Natural killer cell (primary cell): ENCODE data around the gene RPN2. TPM values are rescaled to one million over a fixed set of nuclear protein-coding genes. Genes with fewer than 3 reads are reported as not detected.

ENCODE experiments used
- ATAC-seq, 3 donors: fragments of 150-1000 bp in 2 of 3; fragments of 200-7000 bp in 1 of 3; cut with Tn5 transposase; 1 replicate in 1 of 3; 2 replicates in 2 of 3; pipeline ENCODE4 v1.10.0; 2021; ENCODE audit warnings: mild to moderate bottlenecking in 2 of 3, moderate library complexity in 2 of 3
- DNase-seq, 2 donors: peaks; one replicate each; pipeline versions ENCODE4 v3.0.0 to v3.0.0-alpha.2; 2013 to 2021; ENCODE audit warnings: mixed read lengths in 1 of 2
- H3K27ac ChIP-seq: one replicate; pipeline ENCODE4 v1.5.1; 2013; ENCODE audit warnings: mild to moderate bottlenecking, low read length
- H3K27me3 ChIP-seq: one replicate; pipeline ENCODE4 v1.6.1; 2013; ENCODE audit warnings: low read length; ENCODE audit not compliant: control insufficient read depth, insufficient read depth
- H3K36me3 ChIP-seq: one replicate; pipeline ENCODE4 v1.6.1; 2013; ENCODE audit warnings: low read length; ENCODE audit not compliant: control insufficient read depth, insufficient read depth
- H3K4me1 ChIP-seq: one replicate; pipeline ENCODE4 v1.6.1; 2013; ENCODE audit warnings: low read length; ENCODE audit not compliant: control insufficient read depth, insufficient read depth
- H3K4me3 ChIP-seq: one replicate; pipeline ENCODE4 v1.5.1; 2013; ENCODE audit warnings: low read length
- H3K9me3 ChIP-seq: one replicate; pipeline ENCODE4 v1.6.1; 2013; ENCODE audit warnings: low read length; ENCODE audit not compliant: control insufficient read depth, insufficient read depth
- H3K27ac Mint-ChIP-seq, 2 donors: one replicate each; pipeline ENCODE4 v1.8.0; 2022; ENCODE audit warnings: mild to moderate bottlenecking in 2 of 2, mixed read lengths in 2 of 2, moderate library complexity in 1 of 2
- H3K27me3 Mint-ChIP-seq, 2 donors: one replicate each; pipeline ENCODE4 v1.8.0; 2022; ENCODE audit warnings: low read depth in 2 of 2, mixed read lengths in 2 of 2
- H3K36me3 Mint-ChIP-seq: one replicate; pipeline ENCODE4 v1.8.0; 2022; ENCODE audit warnings: mixed read lengths
- H3K4me1 Mint-ChIP-seq, 2 donors: one replicate each; pipeline ENCODE4 v1.8.0; 2022; ENCODE audit warnings: mixed read lengths in 2 of 2
- H3K4me3 Mint-ChIP-seq: one replicate; pipeline ENCODE4 v1.8.0; 2022; ENCODE audit warnings: mild to moderate bottlenecking, moderate library complexity, mixed read lengths
- H3K9me3 Mint-ChIP-seq, 2 donors: one replicate each; pipeline ENCODE4 v1.8.0; 2022; ENCODE audit warnings: mixed read lengths in 2 of 2
- CTCF ChIP-seq: fragments of 200-600 bp; IDR thresholded peaks from one replicate; pipeline ENCODE4 v1.8.0; 2022; ENCODE audit warnings: antibody characterized with exemption
- WGBS: methylation state at CpG from one replicate; pipeline ENCODE4 v1.1.7; 2013; ENCODE audit warnings: missing lambda C conversion rate; ENCODE audit not compliant: insufficient coverage; 5-methylcytosine and 5-hydroxymethylcytosine counted together
- intact Hi-C: fragments of 100-400 bp; cut with micrococcal nuclease; formaldehyde crosslinking; loops from one replicate; pipeline ENCODE4 v1.14.2; 2022
- total RNA-seq, 4 donors: library from RNA; stranded (reverse); fragments of 120-200 nt in 1 of 4; gene quantifications; one replicate each; pipeline versions ENCODE4 v1.2.3 to v1.2.4, GENCODE V29; 2013 to 2022

Gene RPN2
- total RNA-seq, 3 donors from 2014 or later (not counting 1 experiment from before 2014, with no cell fraction given): 124 to 136 (median 125) TPM

GRCh38 chr20:37179683-37180524, 774 bp downstream of the RPN2 start:
- H3K36me3 ChIP-seq: peaks cover 13% of the 10 kb centered on the region
- peaks cover 31% of the 10 kb centered on the region for H3K4me1 ChIP-seq
- no peak for TF ChIP-seq CTCF
- Mint-ChIP-seq H3K9me3 (no peaks in the 10 kb centered on the region), H3K4me3 (peak overlapping the region; percentile 99), H3K27ac (peak overlapping the region; percentile 97 to 99), H3K4me1 (peaks cover 46 to 47% of the 10 kb centered on the region in 2 donors), H3K27me3 (no peaks in the 10 kb centered on the region), H3K36me3 (no peaks in the 10 kb centered on the region)
- WGBS: 9% methylated on average over 15 of the region's 15 CpGs
- peak overlapping the region; percentile 94 for H3K4me3 ChIP-seq
- H3K27ac ChIP-seq: peak overlapping the region; percentile 97
- intact Hi-C loops: loop anchor here (5.0 kb wide), 1 partner anchor 347 kb away; the partner anchor contains the start of gene BLCAP
- H3K9me3 ChIP-seq: no peaks in the 10 kb centered on the region
- DNase-seq (peak in 1 of 2 donors; percentile 21), ATAC-seq (no peak)
- H3K27me3 ChIP-seq: no peaks in the 10 kb centered on the region

DNA sequence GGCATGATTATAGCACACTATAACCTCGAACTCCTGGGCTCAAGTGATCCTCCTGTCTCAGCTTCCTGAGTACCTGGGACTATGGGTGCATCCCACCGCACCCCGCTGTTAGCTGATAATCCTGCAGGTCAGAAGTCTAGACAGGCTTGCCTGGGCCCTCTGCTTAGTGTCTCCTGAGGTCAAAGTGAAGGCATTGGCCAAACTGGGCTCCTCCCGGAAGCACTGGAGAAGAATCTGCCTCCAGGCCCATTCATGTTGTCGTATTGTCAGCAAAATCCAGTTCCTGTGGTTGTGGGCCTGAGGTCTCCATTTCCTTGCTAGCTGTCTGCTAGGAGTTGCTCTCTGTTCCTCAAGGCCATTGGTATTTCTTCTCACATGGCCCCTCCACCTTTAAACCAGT, 6.6 kb downstream of the RPN2 start:
- WGBS: 84% methylated on average over 5 of the region's 5 CpGs

GRCh38 chr20:37188787-37189186, 9.7 kb downstream of the RPN2 start:
- ATAC-seq: no peak
- peaks cover 55 to 59% of the 10 kb centered on the region in 2 donors for H3K4me1 Mint-ChIP-seq
- DNase-seq: no peak
- H3K4me3 Mint-ChIP-seq: no peak overlapping the region
- H3K27ac Mint-ChIP-seq: peak overlapping the region in 1 of 2 donors; percentile 66
- H3K36me3 Mint-ChIP-seq: peaks cover 6% of the 10 kb centered on the region
- no peak overlapping the region for H3K4me3 ChIP-seq
- TF ChIP-seq CTCF: no peak
- H3K36me3 ChIP-seq: peaks cover 40% of the 10 kb centered on the region
- H3K9me3 ChIP-seq: no peaks in the 10 kb centered on the region
- 80% methylated on average over 5 of the region's 7 CpGs for WGBS
- H3K27ac ChIP-seq: no peak overlapping the region
- intact Hi-C loops: no loop called here
- H3K9me3 Mint-ChIP-seq: no peaks in the 10 kb centered on the region
- no peaks in the 10 kb centered on the region for H3K27me3 Mint-ChIP-seq
- H3K4me1 ChIP-seq: peaks cover 15% of the 10 kb centered on the region
- H3K27me3 ChIP-seq: no peaks in the 10 kb centered on the region

More for the DNA sequence above, 6.6 kb downstream of the RPN2 start:
- peak overlapping the region; percentile 35 to 48 for H3K27ac Mint-ChIP-seq
- no peak for ATAC-seq
- Histone ChIP-seq H3K27me3 (no peaks in the 10 kb centered on the region), H3K9me3 (no peaks in the 10 kb centered on the region), H3K36me3 (peaks cover 44% of the 10 kb centered on the region), H3K27ac (no peak overlapping the region), H3K4me3 (no peak overlapping the region), H3K4me1 (peaks cover 19% of the 10 kb centered on the region)
- H3K4me3 Mint-ChIP-seq: no peak overlapping the region
- no peak for DNase-seq
- no peaks in the 10 kb centered on the region for H3K9me3 Mint-ChIP-seq
- H3K36me3 Mint-ChIP-seq: peaks cover 6% of the 10 kb centered on the region
- intact Hi-C loops: no loop called here
- H3K27me3 Mint-ChIP-seq: no peaks in the 10 kb centered on the region
- H3K4me1 Mint-ChIP-seq: peaks cover 55 to 64% of the 10 kb centered on the region in 2 donors
- no peak for TF ChIP-seq CTCF
